IPS DF 6.9 (cell line): ENCODE data around the gene IDS.

ENCODE experiments used
- DNase-seq: peaks from one replicate; pipeline ENCODE4 v3.0.0-alpha.2; 2013; ENCODE audit warnings: low read depth, low spot score
- H3K27ac ChIP-seq: one replicate; pipeline ENCODE4 v1.5.1; 2013; ENCODE audit warnings: low read length, control low read depth
- H3K27me3 ChIP-seq: 2 replicates; pipeline ENCODE4 v1.6.1; 2013; ENCODE audit warnings: mild to moderate bottlenecking, low read length; ENCODE audit not compliant: control insufficient read depth, insufficient read depth
- H3K36me3 ChIP-seq: 2 replicates; pipeline ENCODE4 v1.6.1; 2013; ENCODE audit warnings: low read length; ENCODE audit not compliant: control insufficient read depth, insufficient read depth
- H3K4me1 ChIP-seq: 2 replicates; pipeline ENCODE4 v1.6.1; 2013; ENCODE audit warnings: low read length; ENCODE audit not compliant: control insufficient read depth, insufficient read depth
- H3K4me3 ChIP-seq: 2 replicates; pipeline ENCODE4 v1.5.1; 2013; ENCODE audit warnings: mild to moderate bottlenecking, low read length
- H3K9me3 ChIP-seq: 2 replicates; pipeline ENCODE4 v1.6.1; 2013; ENCODE audit warnings: low read length, inconsistent platforms; ENCODE audit not compliant: control insufficient read depth, insufficient read depth
- WGBS: extraction: QIAGEN DNeasy Blood & Tissue Kit; methylation state at CpG from one replicate; pipeline ENCODE4 v1.1.7; 2013; ENCODE audit warnings: mixed read lengths, missing lambda C conversion rate; ENCODE audit not compliant: insufficient read length, insufficient coverage; 5-methylcytosine and 5-hydroxymethylcytosine counted together

The IDS gene

DNA sequence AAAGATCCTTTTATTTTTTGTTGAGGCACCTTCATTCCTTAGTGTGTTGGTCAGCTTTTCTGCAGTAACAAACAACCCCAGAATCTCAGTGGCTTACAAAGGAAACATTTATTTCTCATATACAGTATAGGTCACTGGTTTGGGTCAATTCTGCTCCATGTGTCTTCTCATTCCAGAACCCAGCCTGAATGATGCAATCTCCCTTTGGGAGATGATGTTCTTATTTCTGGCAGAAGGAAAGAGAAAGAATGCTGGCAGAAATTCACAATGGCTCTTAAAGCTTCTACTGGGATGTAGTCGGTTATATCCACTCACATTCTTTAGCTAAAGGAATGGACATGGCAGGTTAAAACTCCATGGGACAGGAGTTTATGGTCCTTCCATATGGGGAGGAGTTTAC is 42.3 kb downstream of the IDS start:
- Histone ChIP-seq H3K4me3 (no peak overlapping the region), H3K4me1 (no peaks in the 10 kb centered on the region), H3K27ac (no peak overlapping the region), H3K36me3 (no peaks in the 10 kb centered on the region), H3K9me3 (no peaks in the 10 kb centered on the region), H3K27me3 (no peaks in the 10 kb centered on the region)
- no CpG with 5 or more reads among the region's 1 CpG for WGBS
- no peak for DNase-seq

DNA sequence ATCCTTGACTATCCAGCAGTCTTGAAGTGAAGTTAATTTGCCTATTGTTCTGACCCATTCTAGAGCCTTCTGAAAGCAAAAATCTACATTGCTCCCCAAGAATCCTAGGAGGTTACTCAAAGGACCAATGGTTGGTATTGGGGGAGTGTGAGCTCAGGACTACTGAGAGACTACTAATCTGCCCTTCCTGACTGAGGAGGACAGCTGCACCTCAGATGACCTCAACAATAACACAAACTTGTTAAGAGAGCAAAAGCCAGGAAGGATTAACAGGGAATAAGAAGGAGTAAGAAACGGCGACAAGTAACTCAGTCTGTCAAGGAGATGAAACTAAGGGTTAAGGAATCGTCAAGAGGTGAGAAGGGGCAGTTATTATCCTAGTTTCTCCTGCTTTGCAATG is 43.4 kb downstream of the IDS start:
- Histone ChIP-seq H3K4me1 (no peaks in the 10 kb centered on the region), H3K27me3 (no peaks in the 10 kb centered on the region), H3K4me3 (no peak overlapping the region), H3K36me3 (no peaks in the 10 kb centered on the region), H3K9me3 (no peaks in the 10 kb centered on the region), H3K27ac (no peak overlapping the region)
- no peak for DNase-seq
- WGBS, result no CpG with 5 or more reads among the region's 3 CpGs

DNA sequence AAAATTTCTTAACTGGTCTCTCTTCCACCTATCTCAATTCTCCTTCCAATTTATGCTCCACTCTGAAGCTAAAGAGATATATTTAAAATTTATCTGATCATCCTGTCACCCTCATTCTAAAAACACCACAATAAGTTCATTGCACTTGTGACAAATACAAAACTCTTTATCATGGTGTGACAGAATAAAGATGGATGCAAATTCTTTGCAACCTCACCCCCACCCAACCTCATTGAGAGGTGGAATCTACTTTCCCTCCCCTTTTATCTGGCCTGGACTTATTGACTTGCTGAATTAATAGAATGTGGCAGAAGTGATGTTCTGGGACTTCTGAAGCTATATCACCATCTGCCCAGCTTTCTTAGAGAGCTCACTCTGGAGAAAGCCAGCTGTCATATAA is 46.5 kb downstream of the IDS start:
- Histone ChIP-seq H3K4me3 (no peak overlapping the region), H3K4me1 (no peaks in the 10 kb centered on the region), H3K9me3 (no peaks in the 10 kb centered on the region)

DNA sequence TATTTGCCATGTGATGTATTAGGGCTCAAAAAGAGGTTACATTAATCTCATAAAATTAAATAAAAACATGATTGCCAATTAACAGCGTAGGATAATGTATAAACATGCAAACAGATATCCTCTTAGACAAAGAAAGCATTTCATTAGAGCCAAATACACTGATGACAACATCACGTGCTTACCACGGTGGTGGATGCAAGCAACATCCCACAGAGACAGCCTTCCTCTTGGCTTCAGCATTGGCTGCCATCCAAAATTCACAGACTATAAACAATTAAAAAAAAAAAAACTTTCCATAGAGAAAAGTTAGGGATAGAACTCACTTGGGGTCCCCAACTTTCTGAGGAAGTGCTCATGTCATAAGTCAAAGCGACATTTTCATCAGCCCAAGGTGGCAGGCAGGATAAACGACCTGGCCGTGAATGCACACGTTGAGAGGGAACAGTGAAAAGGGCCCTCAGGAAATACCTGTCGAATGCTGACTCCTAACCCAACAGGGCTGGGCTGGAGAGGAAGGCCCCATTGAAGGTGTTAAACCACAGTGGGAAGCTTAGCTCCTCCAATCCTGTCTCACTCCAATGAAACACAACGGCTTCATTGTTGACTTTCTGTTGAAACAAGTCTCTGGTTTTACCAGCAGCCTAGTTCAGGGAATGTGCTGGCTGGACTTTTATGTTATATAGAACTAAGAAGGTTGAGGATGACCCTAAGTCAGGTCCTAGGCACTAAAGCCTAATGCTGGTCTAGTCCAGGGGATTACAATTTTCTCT is 48.4 kb downstream of the IDS start:
- Histone ChIP-seq H3K4me3 (no peak overlapping the region), H3K9me3 (no peaks in the 10 kb centered on the region), H3K36me3 (no peaks in the 10 kb centered on the region), H3K27ac (no peak overlapping the region), H3K27me3 (no peaks in the 10 kb centered on the region), H3K4me1 (no peaks in the 10 kb centered on the region)
- no peak for DNase-seq
- no CpG with 5 or more reads among the region's 9 CpGs for WGBS

More for the DNA sequence above, 46.5 kb downstream of the IDS start:
- Histone ChIP-seq H3K36me3 (no peaks in the 10 kb centered on the region), H3K27ac (no peak overlapping the region), H3K27me3 (no peaks in the 10 kb centered on the region)
- no peak for DNase-seq

- no peaks in the 10 kb centered on the region for H3K36me3 ChIP-seq
- H3K9me3 ChIP-seq, result no peaks in the 10 kb centered on the region
- no peak overlapping the region for H3K4me3 ChIP-seq
- no peaks in the 10 kb centered on the region for H3K4me1 ChIP-seq
- no peak overlapping the region for H3K27ac ChIP-seq
- no peak for DNase-seq
- no peaks in the 10 kb centered on the region for H3K27me3 ChIP-seq
These were observed 49.2 kb downstream of the IDS start for GRCh38 chrX:149455934-149456333.

DNA sequence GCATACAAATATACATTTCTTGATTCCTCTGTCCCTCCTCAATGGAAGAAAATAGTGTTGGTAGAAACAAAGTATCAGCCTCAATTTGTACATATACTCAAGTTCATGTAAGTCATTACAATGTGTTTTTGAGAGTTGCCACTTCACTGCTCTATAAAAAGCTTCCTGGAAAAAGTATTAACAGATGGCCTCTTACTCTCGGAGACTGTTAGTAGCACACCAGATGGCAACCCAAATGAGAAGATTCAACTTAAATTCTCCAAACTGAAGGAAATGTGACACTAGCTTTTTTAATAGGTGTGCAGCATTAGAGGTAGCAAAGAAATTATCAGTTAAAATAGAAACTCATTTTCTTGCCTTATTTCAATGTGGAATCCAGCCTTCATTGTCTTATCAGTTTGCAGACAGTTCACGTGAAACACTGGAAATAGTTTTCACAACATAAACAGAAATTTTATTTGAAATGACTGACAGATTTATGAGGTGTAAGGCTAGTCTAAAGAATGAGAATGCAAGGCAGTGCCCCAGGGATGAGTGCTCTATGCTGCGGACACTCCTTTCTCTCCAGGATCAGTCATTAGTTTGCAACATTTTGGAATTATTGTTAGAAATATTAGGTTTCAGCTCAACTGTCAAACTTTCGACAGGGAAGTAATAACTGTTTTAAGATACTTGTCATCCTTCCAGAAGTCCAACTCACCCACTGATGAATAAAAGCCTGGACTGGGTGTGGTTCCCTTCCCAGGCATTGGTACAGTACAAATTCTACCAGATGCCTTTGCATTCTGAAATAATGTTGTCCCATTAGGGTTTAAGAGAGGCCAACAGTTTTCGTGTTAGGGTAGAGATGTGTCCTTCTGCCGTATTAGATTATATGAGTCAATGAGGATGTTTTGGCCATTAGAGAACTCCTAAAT is 50.9 kb downstream of the IDS start:
- Histone ChIP-seq H3K9me3 (no peaks in the 10 kb centered on the region), H3K36me3 (no peaks in the 10 kb centered on the region), H3K27me3 (no peaks in the 10 kb centered on the region), H3K27ac (no peak overlapping the region), H3K4me3 (no peak overlapping the region), H3K4me1 (no peaks in the 10 kb centered on the region)
- DNase-seq, result no peak
- no CpG with 5 or more reads among the region's 6 CpGs for WGBS

- H3K9me3 ChIP-seq, result no peaks in the 10 kb centered on the region
- H3K4me3 ChIP-seq, result no peak overlapping the region
- H3K36me3 ChIP-seq, result no peaks in the 10 kb centered on the region
- no peaks in the 10 kb centered on the region for H3K27me3 ChIP-seq
- no peak for DNase-seq
- no peaks in the 10 kb centered on the region for H3K4me1 ChIP-seq
- no peak overlapping the region for H3K27ac ChIP-seq
- WGBS, result no CpG with 5 or more reads among the region's 2 CpGs
These were observed 52.1 kb downstream of the IDS start for GRCh38 chrX:149453030-149453429.

- Histone ChIP-seq H3K9me3 (no peaks in the 10 kb centered on the region), H3K36me3 (no peaks in the 10 kb centered on the region), H3K4me1 (no peaks in the 10 kb centered on the region), H3K4me3 (no peak overlapping the region), H3K27me3 (no peaks in the 10 kb centered on the region), H3K27ac (no peak overlapping the region)
- WGBS, result no CpG with 5 or more reads among the region's 4 CpGs
- DNase-seq, result no peak
These were observed 71.7 kb downstream of the IDS start for GRCh38 chrX:149433451-149433850.

- Histone ChIP-seq H3K4me3 (no peak overlapping the region), H3K4me1 (no peaks in the 10 kb centered on the region), H3K36me3 (no peaks in the 10 kb centered on the region), H3K27me3 (no peaks in the 10 kb centered on the region), H3K27ac (no peak overlapping the region), H3K9me3 (no peaks in the 10 kb centered on the region)
- no CpG with 5 or more reads among the region's 4 CpGs for WGBS
- no peak for DNase-seq
These were observed 72.1 kb downstream of the IDS start for GRCh38 chrX:149433051-149433450.
